Measurements from ENCODE around the gene KATNB1.

DNA sequence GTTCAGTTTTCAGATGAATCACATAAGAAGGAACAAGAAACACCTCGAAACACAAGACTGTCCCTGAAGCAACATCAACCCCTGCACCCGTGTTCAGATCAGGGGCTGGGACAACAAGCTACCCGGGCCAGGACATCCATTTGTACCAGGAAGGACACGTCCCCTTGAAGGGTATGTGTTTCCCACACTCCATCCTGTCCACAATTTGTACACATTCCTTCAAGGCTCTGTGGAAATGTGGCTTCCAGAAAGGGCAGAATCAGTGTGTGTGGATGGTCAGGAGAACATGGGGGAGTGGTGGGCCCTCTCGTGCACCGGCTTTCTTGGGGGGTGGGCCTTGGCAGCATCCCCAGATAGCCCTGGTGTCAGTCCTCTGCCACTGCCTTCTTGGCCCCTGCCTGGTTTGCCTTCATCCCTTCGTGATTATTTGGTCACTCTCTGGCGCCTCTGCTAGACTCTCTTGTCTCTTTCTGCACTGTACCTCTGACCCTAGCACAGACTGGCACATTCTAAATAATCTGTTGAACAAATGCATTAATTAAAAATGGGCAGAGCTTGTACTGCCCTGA, 56.4 kb downstream of the KATNB1 start:
- TF ChIP-seq, protein P1, sequence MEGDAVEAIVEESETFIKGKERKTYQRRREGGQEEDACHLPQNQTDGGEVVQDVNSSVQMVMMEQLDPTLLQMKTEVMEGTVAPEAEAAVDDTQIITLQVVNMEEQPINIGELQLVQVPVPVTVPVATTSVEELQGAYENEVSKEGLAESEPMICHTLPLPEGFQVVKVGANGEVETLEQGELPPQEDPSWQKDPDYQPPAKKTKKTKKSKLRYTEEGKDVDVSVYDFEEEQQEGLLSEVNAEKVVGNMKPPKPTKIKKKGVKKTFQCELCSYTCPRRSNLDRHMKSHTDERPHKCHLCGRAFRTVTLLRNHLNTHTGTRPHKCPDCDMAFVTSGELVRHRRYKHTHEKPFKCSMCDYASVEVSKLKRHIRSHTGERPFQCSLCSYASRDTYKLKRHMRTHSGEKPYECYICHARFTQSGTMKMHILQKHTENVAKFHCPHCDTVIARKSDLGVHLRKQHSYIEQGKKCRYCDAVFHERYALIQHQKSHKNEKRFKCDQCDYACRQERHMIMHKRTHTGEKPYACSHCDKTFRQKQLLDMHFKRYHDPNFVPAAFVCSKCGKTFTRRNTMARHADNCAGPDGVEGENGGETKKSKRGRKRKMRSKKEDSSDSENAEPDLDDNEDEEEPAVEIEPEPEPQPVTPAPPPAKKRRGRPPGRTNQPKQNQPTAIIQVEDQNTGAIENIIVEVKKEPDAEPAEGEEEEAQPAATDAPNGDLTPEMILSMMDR (IDR thresholded peaks at IDR 0.05) = no peak
- TF ChIP-seq, protein P2, sequence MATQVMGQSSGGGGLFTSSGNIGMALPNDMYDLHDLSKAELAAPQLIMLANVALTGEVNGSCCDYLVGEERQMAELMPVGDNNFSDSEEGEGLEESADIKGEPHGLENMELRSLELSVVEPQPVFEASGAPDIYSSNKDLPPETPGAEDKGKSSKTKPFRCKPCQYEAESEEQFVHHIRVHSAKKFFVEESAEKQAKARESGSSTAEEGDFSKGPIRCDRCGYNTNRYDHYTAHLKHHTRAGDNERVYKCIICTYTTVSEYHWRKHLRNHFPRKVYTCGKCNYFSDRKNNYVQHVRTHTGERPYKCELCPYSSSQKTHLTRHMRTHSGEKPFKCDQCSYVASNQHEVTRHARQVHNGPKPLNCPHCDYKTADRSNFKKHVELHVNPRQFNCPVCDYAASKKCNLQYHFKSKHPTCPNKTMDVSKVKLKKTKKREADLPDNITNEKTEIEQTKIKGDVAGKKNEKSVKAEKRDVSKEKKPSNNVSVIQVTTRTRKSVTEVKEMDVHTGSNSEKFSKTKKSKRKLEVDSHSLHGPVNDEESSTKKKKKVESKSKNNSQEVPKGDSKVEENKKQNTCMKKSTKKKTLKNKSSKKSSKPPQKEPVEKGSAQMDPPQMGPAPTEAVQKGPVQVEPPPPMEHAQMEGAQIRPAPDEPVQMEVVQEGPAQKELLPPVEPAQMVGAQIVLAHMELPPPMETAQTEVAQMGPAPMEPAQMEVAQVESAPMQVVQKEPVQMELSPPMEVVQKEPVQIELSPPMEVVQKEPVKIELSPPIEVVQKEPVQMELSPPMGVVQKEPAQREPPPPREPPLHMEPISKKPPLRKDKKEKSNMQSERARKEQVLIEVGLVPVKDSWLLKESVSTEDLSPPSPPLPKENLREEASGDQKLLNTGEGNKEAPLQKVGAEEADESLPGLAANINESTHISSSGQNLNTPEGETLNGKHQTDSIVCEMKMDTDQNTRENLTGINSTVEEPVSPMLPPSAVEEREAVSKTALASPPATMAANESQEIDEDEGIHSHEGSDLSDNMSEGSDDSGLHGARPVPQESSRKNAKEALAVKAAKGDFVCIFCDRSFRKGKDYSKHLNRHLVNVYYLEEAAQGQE (IDR thresholded peaks at IDR 0.05; ENCODE audit: insufficient read depth in 1 of 2, low read depth in 2 of 2, low read length in 1 of 2) = no peak
